Left lobe of liver (tissue), 2 donors: ENCODE data around the gene DRC3. TPM values are rescaled to one million over a fixed set of nuclear protein-coding genes. Genes with fewer than 3 reads are reported as not detected.
"Not testable (repeated sequence)": the region's sequence is repeated elsewhere in the genome, so short reads cannot be mapped to it uniquely, and the experiment has no call there.

Experiments used
- ATAC-seq: fragments of 200-7000 bp; cut with Tn5 transposase; one replicate; pipeline ENCODE4 v1.9.1; 2020; ENCODE audit warnings: mild to moderate bottlenecking, moderate library complexity
- DNase-seq: peaks from one replicate; pipeline ENCODE4 v3.0.0-alpha.2; 2020; ENCODE audit warnings: low spot score
- total RNA-seq: library from RNA; stranded (reverse); gene quantifications from one replicate; pipeline ENCODE4 v1.2.1, GENCODE V29; 2021
- donor health status: DM: no; HTN: no; CAD: no; lungs with moderate emphysema.
- donor health status: DM: no; HTN: yes; CAD: no.

DRC3 gene
- total RNA-seq, 1 donor from 2014 or later = 1.3 TPM

GRCh38 chr17:17939941-17940340 lies 32.7 kb upstream of the DRC3 start:
- DNase-seq, ATAC-seq: not testable (repeated sequence)

GRCh38 chr17:17940441-17940911 lies 32.2 kb upstream of the DRC3 start:
- ATAC-seq = no peak
- no peak for DNase-seq

GRCh38 chr17:17941015-17941414 lies 31.6 kb upstream of the DRC3 start:
- DNase-seq (no peak), ATAC-seq (no peak)

- ATAC-seq = no peak
- no peak for DNase-seq
These were observed 29.8 kb upstream of the DRC3 start for GRCh38 chr17:17942846-17943245.

GRCh38 chr17:17943281-17943984 lies 29.2 kb upstream of the DRC3 start:
- DNase-seq = no peak
- ATAC-seq = no peak

GRCh38 chr17:17944242-17944641 lies 28.4 kb upstream of the DRC3 start:
- DNase-seq (no peak), ATAC-seq (no peak)

- no peak for DNase-seq
These were observed 27.9 kb upstream of the DRC3 start for GRCh38 chr17:17944743-17945142.

GRCh38 chr17:17946093-17946492 lies 26.6 kb upstream of the DRC3 start:
- DNase-seq = no peak
- ATAC-seq = no peak

More at GRCh38 chr17:17944743-17945142, 27.9 kb upstream of the DRC3 start:
- ATAC-seq = no peak

- ATAC-seq = no peak
- DNase-seq = no peak
These were observed 25.4 kb upstream of the DRC3 start for GRCh38 chr17:17947309-17947708.

- ATAC-seq (no peak), DNase-seq (no peak)
These were observed 24.7 kb upstream of the DRC3 start for GRCh38 chr17:17947966-17948365.

GRCh38 chr17:17950347-17950746 lies 22.3 kb upstream of the DRC3 start:
- ATAC-seq (no peak), DNase-seq (no peak)

- no peak for DNase-seq
- ATAC-seq = no peak
These were observed 21.9 kb upstream of the DRC3 start for GRCh38 chr17:17950806-17951205.

GRCh38 chr17:17951524-17951923 lies 21.1 kb upstream of the DRC3 start:
- DNase-seq = no peak
- no peak for ATAC-seq

GRCh38 chr17:17952691-17953090 lies 20.0 kb upstream of the DRC3 start:
- ATAC-seq = no peak
- no peak for DNase-seq

GRCh38 chr17:17954079-17954478 lies 18.6 kb upstream of the DRC3 start:
- ATAC-seq (no peak), DNase-seq (no peak)

- not testable (repeated sequence) for ATAC-seq
These were observed 16.8 kb upstream of the DRC3 start for GRCh38 chr17:17955790-17956341.

GRCh38 chr17:17957584-17957916 lies 15.1 kb upstream of the DRC3 start:
- no peak for ATAC-seq
- DNase-seq = no peak

More at GRCh38 chr17:17955790-17956341, 16.8 kb upstream of the DRC3 start:
- DNase-seq = not testable (repeated sequence)

GRCh38 chr17:17958982-17959381 lies 13.7 kb upstream of the DRC3 start:
- no peak for DNase-seq

GRCh38 chr17:17959520-17960361 lies 12.9 kb upstream of the DRC3 start:
- DNase-seq (no peak), ATAC-seq (peak; percentile 83)

More at GRCh38 chr17:17958982-17959381, 13.7 kb upstream of the DRC3 start:
- ATAC-seq = no peak

- ATAC-seq = no peak
- DNase-seq = no peak
These were observed 12.1 kb upstream of the DRC3 start for GRCh38 chr17:17960500-17961030.

GRCh38 chr17:17963066-17963465 lies 9.6 kb upstream of the DRC3 start:
- DNase-seq (no peak), ATAC-seq (no peak)
